ENCODE measurements around the gene RPS6KA5. TPM values are rescaled to one million over a fixed set of nuclear protein-coding genes. Genes with fewer than 3 reads are reported as not detected.

RPS6KA5 gene
- total and polyA plus RNA-seq, 9 of the 15 experiments (the other 6 are each of a cell fraction or from before 2014, with no cell fraction given), result 0.88 to 7.7 (median 4.7) TPM

- TF ChIP-seq HDAC3 (IDR thresholded peaks at IDR 0.05; ENCODE audit: borderline replicate concordance, partially characterized antibody), result no peak
- TF ChIP-seq RFX7 (CRISPR knock-in tag; IDR thresholded peaks at IDR 0.05), result no peak
- TF ChIP-seq ZFP1 (CRISPR knock-in tag; IDR thresholded peaks at IDR 0.05), result no peak
- no peak for TF ChIP-seq CHD1 (IDR thresholded peaks at IDR 0.05; ENCODE audit: low read length)
- TF ChIP-seq NFIX (CRISPR knock-in tag; IDR thresholded peaks at IDR 0.05; ENCODE audit: low read depth), result no peak
- no peak for TF ChIP-seq MTF1 (CRISPR knock-in tag; IDR thresholded peaks at IDR 0.05; ENCODE audit: borderline replicate concordance)
- TF ChIP-seq NKRF (IDR thresholded peaks at IDR 0.05; ENCODE audit: borderline replicate concordance), result peak; percentile 89
- TF ChIP-seq ZNF121 (CRISPR knock-in tag; conservative IDR thresholded peaks at IDR 0.05), result no peak
- TF ChIP-seq ZNF609 (CRISPR knock-in tag; IDR thresholded peaks at IDR 0.05; ENCODE audit: borderline replicate concordance), result no peak
- no peak for TF ChIP-seq TFAP4 (CRISPR knock-in tag; IDR thresholded peaks at IDR 0.05; ENCODE audit: borderline replicate concordance)
- no peak for TF ChIP-seq MAZ (CRISPR knock-in tag; conservative IDR thresholded peaks at IDR 0.05 in 1 of 2, IDR thresholded peaks at IDR 0.05 in 1 of 2)
- peak; percentile 55; the same call in 1 of the 2 replicates for TF ChIP-seq LCOR (CRISPR knock-in tag; IDR thresholded peaks at IDR 0.05)
- no peak for TF ChIP-seq ZNF551 (CRISPR knock-in tag; IDR thresholded peaks at IDR 0.05)
- no peak for TF ChIP-seq NR2C1 (IDR thresholded peaks at IDR 0.05)
- TF ChIP-seq NR2C1 (tag; IDR thresholded peaks at IDR 0.05), result no peak
- no peak for TF ChIP-seq KAT7 (CRISPR knock-in tag; IDR thresholded peaks at IDR 0.05; ENCODE audit: borderline replicate concordance)
- no peak for TF ChIP-seq NCOR1 (IDR thresholded peaks at IDR 0.05)
- TF ChIP-seq SMARCB1 (IDR thresholded peaks at IDR 0.05; ENCODE audit: insufficient read length, low read depth), result no peak
- TF ChIP-seq FOS (IDR thresholded peaks at IDR 0.05; ENCODE audit: extremely low read depth, insufficient read length), result no peak
Observed at GRCh38 chr14:91061056-91061887, 831 bp upstream of the RPS6KA5 start (continued).
